ENCODE measurements around the gene TMEM129. TPM values are rescaled to one million over a fixed set of nuclear protein-coding genes. Genes with fewer than 3 reads are reported as not detected.

Gene TMEM129
- total RNA-seq, 1 donor from 2014 or later = 23.5 TPM

GRCh38 chr4:1730532-1731135 lies 9.5 kb upstream of the TMEM129 start:
- intact Hi-C loops (cut with micrococcal nuclease) = no loop called here
- H3K27ac Mint-ChIP-seq = no peak overlapping the region
- DNase-seq (ENCODE audit: low spot score) = no peak

GRCh38 chr4:1728061-1728980 lies 7.2 kb upstream of the TMEM129 start:
- no peak overlapping the region for H3K4me3 Mint-ChIP-seq (ENCODE audit: low read depth)
- peaks cover 23% of the 10 kb centered on the region for H3K4me1 Mint-ChIP-seq (ENCODE audit: low read depth)
- no peak for DNase-seq (ENCODE audit: low spot score)
- no peak overlapping the region for H3K27ac Mint-ChIP-seq
- no peaks in the 10 kb centered on the region for H3K9me3 Mint-ChIP-seq
- intact Hi-C loops (cut with micrococcal nuclease) = no loop called here
- peaks cover 87% of the 10 kb centered on the region for H3K36me3 Mint-ChIP-seq (ENCODE audit: low read depth)
- no peaks in the 10 kb centered on the region for H3K27me3 Mint-ChIP-seq (ENCODE audit: low read depth)

More at GRCh38 chr4:1730532-1731135, 9.5 kb upstream of the TMEM129 start:
- H3K9me3 Mint-ChIP-seq = no peaks in the 10 kb centered on the region
- H3K4me3 Mint-ChIP-seq (ENCODE audit: low read depth) = no peak overlapping the region
- H3K4me1 Mint-ChIP-seq (ENCODE audit: low read depth) = peaks cover 11% of the 10 kb centered on the region
- no peaks in the 10 kb centered on the region for H3K27me3 Mint-ChIP-seq (ENCODE audit: low read depth)
- peaks cover 91% of the 10 kb centered on the region for H3K36me3 Mint-ChIP-seq (ENCODE audit: low read depth)

GRCh38 chr4:1727117-1728031 lies 6.3 kb upstream of the TMEM129 start:
- H3K27ac Mint-ChIP-seq = no peak overlapping the region
- H3K4me3 Mint-ChIP-seq (ENCODE audit: low read depth) = no peak overlapping the region
- H3K4me1 Mint-ChIP-seq (ENCODE audit: low read depth) = peaks cover 32% of the 10 kb centered on the region
- no peaks in the 10 kb centered on the region for H3K9me3 Mint-ChIP-seq
- no peaks in the 10 kb centered on the region for H3K27me3 Mint-ChIP-seq (ENCODE audit: low read depth)
- peaks cover 87% of the 10 kb centered on the region for H3K36me3 Mint-ChIP-seq (ENCODE audit: low read depth)
- no peak for DNase-seq (ENCODE audit: low spot score)
- intact Hi-C loops (cut with micrococcal nuclease) = no loop called here

- H3K4me3 Mint-ChIP-seq (ENCODE audit: low read depth) = no peak overlapping the region
- H3K27ac Mint-ChIP-seq = peak overlapping the region; percentile 66
- DNase-seq (ENCODE audit: low spot score) = peak; percentile 81
- no peaks in the 10 kb centered on the region for H3K9me3 Mint-ChIP-seq
- H3K36me3 Mint-ChIP-seq (ENCODE audit: low read depth) = peaks cover 85% of the 10 kb centered on the region
- intact Hi-C loops (cut with micrococcal nuclease) = loop anchor here (1.0 kb wide), 1 partner anchor 33 kb away; no protein-coding TSS in a partner anchor
- H3K27me3 Mint-ChIP-seq (ENCODE audit: low read depth) = no peaks in the 10 kb centered on the region
- peaks cover 35% of the 10 kb centered on the region for H3K4me1 Mint-ChIP-seq (ENCODE audit: low read depth)
Measured at GRCh38 chr4:1726146-1726934, 5.2 kb upstream of the TMEM129 start.

GRCh38 chr4:1725521-1725920 lies 4.4 kb upstream of the TMEM129 start:
- H3K27ac Mint-ChIP-seq = peak overlapping the region; percentile 29
- no peaks in the 10 kb centered on the region for H3K9me3 Mint-ChIP-seq
- H3K27me3 Mint-ChIP-seq (ENCODE audit: low read depth) = no peaks in the 10 kb centered on the region
- intact Hi-C loops (cut with micrococcal nuclease) = no loop called here
- H3K4me3 Mint-ChIP-seq (ENCODE audit: low read depth) = no peak overlapping the region
- DNase-seq (ENCODE audit: low spot score) = no peak
- H3K36me3 Mint-ChIP-seq (ENCODE audit: low read depth) = peaks cover 76% of the 10 kb centered on the region
- peaks cover 33% of the 10 kb centered on the region for H3K4me1 Mint-ChIP-seq (ENCODE audit: low read depth)

GRCh38 chr4:1723131-1723801 lies 2.1 kb upstream of the TMEM129 start:
- Mint-ChIP-seq H3K36me3 (ENCODE audit: low read depth) (peaks cover 73% of the 10 kb centered on the region), H3K4me1 (ENCODE audit: low read depth) (peaks cover 45% of the 10 kb centered on the region), H3K27me3 (ENCODE audit: low read depth) (no peaks in the 10 kb centered on the region), H3K27ac (peak overlapping the region; percentile 99), H3K9me3 (no peaks in the 10 kb centered on the region), H3K4me3 (ENCODE audit: low read depth) (peak overlapping the region; percentile 97)
- DNase-seq (ENCODE audit: low spot score) = no peak
- intact Hi-C loops (cut with micrococcal nuclease) = no loop called here

GRCh38 chr4:1722551-1723118 lies 1.5 kb upstream of the TMEM129 start:
- intact Hi-C loops (cut with micrococcal nuclease) = no loop called here
- Mint-ChIP-seq H3K36me3 (ENCODE audit: low read depth) (peaks cover 68% of the 10 kb centered on the region), H3K4me1 (ENCODE audit: low read depth) (peaks cover 45% of the 10 kb centered on the region)

GRCh38 chr4:1721666-1722550 lies 785 bp upstream of the TMEM129 start:
- H3K4me1 Mint-ChIP-seq (ENCODE audit: low read depth) = peaks cover 41% of the 10 kb centered on the region
- no peak for DNase-seq (ENCODE audit: low spot score)
- no peaks in the 10 kb centered on the region for H3K27me3 Mint-ChIP-seq (ENCODE audit: low read depth)
- peak overlapping the region; percentile 99 for H3K27ac Mint-ChIP-seq
- intact Hi-C loops (cut with micrococcal nuclease) = loop anchor here (1.0 to 2.0 kb wide), 3 partner anchors 10 to 521 kb away; partner anchors contain the start of genes HAUS3, NSD2, POLN and SLBP
- H3K36me3 Mint-ChIP-seq (ENCODE audit: low read depth) = peaks cover 63% of the 10 kb centered on the region
- H3K4me3 Mint-ChIP-seq (ENCODE audit: low read depth) = peak overlapping the region; percentile 97
- no peaks in the 10 kb centered on the region for H3K9me3 Mint-ChIP-seq

More at GRCh38 chr4:1722551-1723118, 1.5 kb upstream of the TMEM129 start:
- no peaks in the 10 kb centered on the region for H3K27me3 Mint-ChIP-seq (ENCODE audit: low read depth)
- peak overlapping the region; percentile 99 for H3K27ac Mint-ChIP-seq
- DNase-seq (ENCODE audit: low spot score) = no peak
- H3K9me3 Mint-ChIP-seq = no peaks in the 10 kb centered on the region
- H3K4me3 Mint-ChIP-seq (ENCODE audit: low read depth) = peak overlapping the region; percentile 97

GRCh38 chr4:1720163-1720983 lies 750 bp downstream of the TMEM129 start:
- no peaks in the 10 kb centered on the region for H3K9me3 Mint-ChIP-seq
- H3K27me3 Mint-ChIP-seq (ENCODE audit: low read depth) = no peaks in the 10 kb centered on the region
- peak overlapping the region; percentile 87 for H3K4me3 Mint-ChIP-seq (ENCODE audit: low read depth)
- DNase-seq (ENCODE audit: low spot score) = peak; percentile 56
- H3K36me3 Mint-ChIP-seq (ENCODE audit: low read depth) = peaks cover 59% of the 10 kb centered on the region
- peaks cover 40% of the 10 kb centered on the region for H3K4me1 Mint-ChIP-seq (ENCODE audit: low read depth)
- peak overlapping the region; percentile 95 for H3K27ac Mint-ChIP-seq
- intact Hi-C loops (cut with micrococcal nuclease) = loop anchor here (2.0 kb wide), 2 partner anchors 150 to 522 kb away; partner anchors contain the start of genes HAUS3, NSD2 and POLN

Data from activated T-helper 2 cell treated with anti-CD3 and anti-CD28 coated beads, Interferon-gamma antibody, Interleukin-2, Interleukin-4, amounts not matched to agents 10 μg/mL and 5 μg/mL and 100 μg/mL, durations not matched to agents 14 hours and 24 hours and 36 hours (primary cell).